K562 (cell line): ENCODE data around the gene LRRC9.

ENCODE experiments used
- EP300 ChIP-seq: IDR thresholded peaks from 2 replicates; pipeline ENCODE4 v1.6.1; 2012; ENCODE audit warnings: low read length, improper control_type of control experiment
- TF ChIP-seq, protein P1 (sequence below), 3 experiments: IDR thresholded peaks in 2 of 3; conservative IDR thresholded peaks in 1 of 3; 2 replicates each; pipeline ENCODE4 v1.5.1; 2011 to 2012; ENCODE audit warnings: low read length in 3 of 3, mild to moderate bottlenecking in 3 of 3, control low read depth in 2 of 3, improper control_type of control experiment in 1 of 3, inconsistent platforms in 1 of 3, low read depth in 1 of 3, mixed read lengths in 1 of 3, moderate library complexity in 1 of 3; ENCODE audit not compliant: insufficient read depth in 2 of 3

DNA sequence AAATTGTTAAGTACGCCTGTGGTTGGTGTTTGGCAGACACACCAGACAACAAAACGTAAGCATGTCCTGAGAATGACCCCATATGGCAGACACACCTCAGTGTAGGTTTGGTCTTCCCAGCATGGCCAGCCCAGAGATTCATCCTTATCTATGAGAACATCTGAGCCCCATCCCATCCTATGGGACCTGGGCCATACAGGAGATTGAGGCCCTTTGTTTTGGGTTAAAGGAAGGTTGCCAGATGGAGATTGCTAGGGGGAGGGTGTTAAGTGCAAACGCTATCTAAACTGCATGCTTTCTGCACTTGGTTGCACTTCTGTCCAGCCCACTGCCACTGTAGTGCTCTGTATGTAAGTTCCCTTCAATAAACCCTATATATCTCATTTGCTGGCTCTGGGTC is 167.7 kb downstream of the LRRC9 start:
- TF ChIP-seq, protein P1, sequence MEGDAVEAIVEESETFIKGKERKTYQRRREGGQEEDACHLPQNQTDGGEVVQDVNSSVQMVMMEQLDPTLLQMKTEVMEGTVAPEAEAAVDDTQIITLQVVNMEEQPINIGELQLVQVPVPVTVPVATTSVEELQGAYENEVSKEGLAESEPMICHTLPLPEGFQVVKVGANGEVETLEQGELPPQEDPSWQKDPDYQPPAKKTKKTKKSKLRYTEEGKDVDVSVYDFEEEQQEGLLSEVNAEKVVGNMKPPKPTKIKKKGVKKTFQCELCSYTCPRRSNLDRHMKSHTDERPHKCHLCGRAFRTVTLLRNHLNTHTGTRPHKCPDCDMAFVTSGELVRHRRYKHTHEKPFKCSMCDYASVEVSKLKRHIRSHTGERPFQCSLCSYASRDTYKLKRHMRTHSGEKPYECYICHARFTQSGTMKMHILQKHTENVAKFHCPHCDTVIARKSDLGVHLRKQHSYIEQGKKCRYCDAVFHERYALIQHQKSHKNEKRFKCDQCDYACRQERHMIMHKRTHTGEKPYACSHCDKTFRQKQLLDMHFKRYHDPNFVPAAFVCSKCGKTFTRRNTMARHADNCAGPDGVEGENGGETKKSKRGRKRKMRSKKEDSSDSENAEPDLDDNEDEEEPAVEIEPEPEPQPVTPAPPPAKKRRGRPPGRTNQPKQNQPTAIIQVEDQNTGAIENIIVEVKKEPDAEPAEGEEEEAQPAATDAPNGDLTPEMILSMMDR (IDR thresholded peaks at IDR 0.05 in 2 of 3, conservative IDR thresholded peaks at IDR 0.05 in 1 of 3; ENCODE audit: insufficient read depth in 2 of 3, low read depth in 1 of 3, low read length in 3 of 3): no peak
- TF ChIP-seq EP300: peak; percentile 27; the same call in 1 of the 2 replicates
